Measurements from ENCODE around the gene VPS33B.

- TF ChIP-seq CTCF (IDR thresholded peaks at IDR 0.05): no peak
- TF ChIP-seq ZFX (IDR thresholded peaks at IDR 0.05; ENCODE audit: borderline replicate concordance): no peak
These were observed 67.4 kb downstream of the VPS33B start, which contains the start of gene RCCD1 for GRCh38 chr15:90954712-90955623.

Data from 22Rv1 (cell line).